Neuronal stem cell (in vitro differentiated cells): Measurements from ENCODE around the gene SLC9A8.
"Not testable (repeated sequence)": the region's sequence is repeated elsewhere in the genome, so short reads cannot be mapped to it uniquely, and the experiment has no call there.

ENCODE experiments used
- DNase-seq: peaks from one replicate; pipeline ENCODE4 v3.0.0-alpha.2; 2013; ENCODE audit warnings: low spot score
- H2AFZ ChIP-seq: one replicate; pipeline ENCODE4 v1.6.1; 2013; ENCODE audit warnings: mild to moderate bottlenecking, low read length, inconsistent platforms
- H2AK5ac ChIP-seq: 2 replicates; pipeline ENCODE4 v1.6.1; 2013; ENCODE audit warnings: low read depth, mild to moderate bottlenecking, inconsistent platforms, low read length, moderate library complexity, mixed read lengths
- H2BK120ac ChIP-seq: 2 replicates; pipeline ENCODE4 v1.6.1; 2013; ENCODE audit warnings: low read depth, mild to moderate bottlenecking, inconsistent platforms, low read length, moderate library complexity, mixed read lengths
- H2BK12ac ChIP-seq: one replicate; pipeline ENCODE4 v1.6.1; 2013; ENCODE audit warnings: low read length, inconsistent platforms
- H2BK15ac ChIP-seq: 2 replicates; pipeline ENCODE4 v1.6.1; 2013; ENCODE audit warnings: mild to moderate bottlenecking, low read length, inconsistent platforms, mixed read lengths
- H2BK5ac ChIP-seq: one replicate; pipeline ENCODE4 v1.6.1; 2013; ENCODE audit warnings: inconsistent platforms, mild to moderate bottlenecking, low read length, moderate library complexity
- H3K14ac ChIP-seq: one replicate; pipeline ENCODE4 v1.6.1; 2013; ENCODE audit warnings: low read length, inconsistent platforms
- H3K18ac ChIP-seq: 2 replicates; pipeline ENCODE4 v1.6.1; 2013; ENCODE audit warnings: low read length, inconsistent platforms
- H3K23ac ChIP-seq: 2 replicates; pipeline ENCODE4 v1.6.1; 2013; ENCODE audit warnings: low read depth, mild to moderate bottlenecking, mixed read lengths, low read length, inconsistent platforms; ENCODE audit not compliant: poor library complexity
- H3K27ac ChIP-seq: replicated peaks from 3 replicates; pipeline ENCODE4 v1.5.1; 2013; ENCODE audit warnings: low read length, inconsistent platforms
- H3K27me3 ChIP-seq, 3 experiments: 2 replicates each; pipeline ENCODE4 v1.6.1; 2013; ENCODE audit warnings: low read length in 3 of 3, mild to moderate bottlenecking in 2 of 3, inconsistent platforms in 1 of 3, low read depth in 1 of 3, mixed read lengths in 1 of 3, moderate library complexity in 1 of 3; ENCODE audit not compliant: control insufficient read depth in 3 of 3, insufficient read depth in 3 of 3
- H3K36me3 ChIP-seq, 2 donors: replicated peaks in 1 of 2; 2 replicates each; pipeline ENCODE4 v1.6.1; 2013; ENCODE audit warnings: low read length in 2 of 2; ENCODE audit not compliant: control insufficient read depth in 2 of 2, insufficient read depth in 2 of 2
- H3K4ac ChIP-seq: 2 replicates; pipeline ENCODE4 v1.6.1; 2013; ENCODE audit warnings: inconsistent platforms, mild to moderate bottlenecking, low read length, moderate library complexity
- H3K4me1 ChIP-seq, 2 donors: 1 replicate in 1 of 2; 2 replicates in 1 of 2; pipeline ENCODE4 v1.6.1; 2013; ENCODE audit warnings: low read length in 2 of 2, low read depth in 1 of 2; ENCODE audit not compliant: control insufficient read depth in 2 of 2, insufficient read depth in 1 of 2
- H3K4me2 ChIP-seq: one replicate; pipeline ENCODE4 v1.6.1; 2013; ENCODE audit warnings: mild to moderate bottlenecking, low read length, inconsistent platforms; ENCODE audit not compliant: insufficient read depth, poor library complexity, severe bottlenecking
- H3K4me3 ChIP-seq, 2 donors: 2 replicates each; pipeline ENCODE4 v1.5.1; 2013; ENCODE audit warnings: low read length in 2 of 2, mild to moderate bottlenecking in 2 of 2, inconsistent platforms in 1 of 2, moderate library complexity in 1 of 2
- H3K79me1 ChIP-seq: one replicate; pipeline ENCODE4 v1.6.1; 2013; ENCODE audit warnings: low read depth, mild to moderate bottlenecking, inconsistent platforms, low read length, moderate library complexity
- H3K9ac ChIP-seq: one replicate; pipeline ENCODE4 v1.6.1; 2013; ENCODE audit warnings: mild to moderate bottlenecking, low read depth, low read length, inconsistent platforms; ENCODE audit not compliant: poor library complexity
- H3K9me3 ChIP-seq, 2 donors: replicated peaks in 1 of 2; 2 replicates each; pipeline versions ENCODE3 to v1.6.1; 2013; ENCODE audit warnings: low read length in 2 of 2, mild to moderate bottlenecking in 2 of 2, inconsistent platforms in 1 of 2, low read depth in 1 of 2, mixed read lengths in 1 of 2, moderate library complexity in 1 of 2; ENCODE audit not compliant: control insufficient read depth in 2 of 2, insufficient read depth in 1 of 2
- H4K8ac ChIP-seq: one replicate; pipeline ENCODE4 v1.6.1; 2013; ENCODE audit warnings: low read depth, mild to moderate bottlenecking, inconsistent platforms, low read length, moderate library complexity
- H4K91ac ChIP-seq: one replicate; pipeline ENCODE4 v1.6.1; 2013; ENCODE audit warnings: low read length, low read depth, mild to moderate bottlenecking, inconsistent platforms; ENCODE audit not compliant: poor library complexity
- WGBS, 2 donors: extraction: QIAGEN DNeasy Blood & Tissue Kit; methylation state at CpG; one replicate each; pipeline ENCODE4 v1.1.7; 2013; ENCODE audit warnings: missing lambda C conversion rate in 2 of 2, mixed read lengths in 1 of 2; ENCODE audit not compliant: insufficient read length in 2 of 2, insufficient replicate concordance in 1 of 2; ENCODE audit errors: extremely low coverage in 2 of 2; 5-methylcytosine and 5-hydroxymethylcytosine counted together

The SLC9A8 gene

DNA sequence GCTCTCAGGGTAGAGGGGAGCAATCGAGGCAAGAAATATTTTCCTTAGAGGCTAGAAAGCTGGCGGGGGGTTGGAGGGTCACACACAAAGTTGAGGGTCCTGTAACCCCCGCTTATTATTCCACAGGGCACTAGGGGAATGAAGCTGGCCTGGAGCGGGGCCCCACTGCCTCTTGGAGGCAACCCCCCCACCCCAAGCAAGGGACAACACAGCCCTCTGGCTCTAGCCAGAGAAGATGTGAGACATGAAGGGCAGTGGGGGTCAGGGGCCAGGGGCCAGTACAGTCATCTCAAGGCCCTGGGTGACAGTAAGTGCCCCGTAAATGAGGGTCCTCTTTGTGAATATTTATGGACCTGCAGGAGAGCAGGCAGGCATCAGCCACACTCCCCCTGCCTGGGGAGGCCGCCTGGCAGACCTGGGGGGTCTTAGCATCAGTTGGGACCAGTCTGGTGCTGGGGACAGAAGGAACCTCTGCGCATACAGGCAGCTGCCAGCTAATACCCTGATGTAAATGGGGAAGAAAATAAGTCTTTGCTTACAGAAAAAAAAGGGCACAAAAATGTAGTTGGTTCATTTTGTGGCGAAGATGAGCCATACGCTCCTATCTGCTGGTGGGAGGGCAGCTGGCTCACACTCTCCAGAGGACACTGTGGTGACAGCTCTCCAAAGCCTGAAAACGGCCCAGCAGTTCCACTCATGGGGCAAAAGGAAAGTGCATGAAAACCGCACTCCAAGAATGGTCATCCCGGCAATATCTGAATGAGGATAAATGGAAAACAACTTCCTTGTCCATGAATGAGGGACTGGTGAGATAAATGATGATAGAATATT, 80.8 kb downstream of the SLC9A8 start:
- Histone ChIP-seq H3K14ac (no peak overlapping the region), H2AFZ (no peak overlapping the region), H3K36me3 (no peaks in the 10 kb centered on the region), H2BK15ac (peak overlapping the region; percentile 12), H2BK12ac (no peak overlapping the region), H3K79me1 (no peaks in the 10 kb centered on the region), H2BK120ac (no peak overlapping the region), H3K27ac (no peak overlapping the region), H3K9me3 (no peaks in the 10 kb centered on the region), H2AK5ac (no peak overlapping the region), H3K27me3 (no peaks in the 10 kb centered on the region), H3K9ac (no peak overlapping the region), H4K91ac (no peak overlapping the region), H3K4ac (no peak overlapping the region), H4K8ac (no peak overlapping the region), H3K4me2 (no peak overlapping the region), H3K18ac (no peak overlapping the region), H3K4me1 (peaks cover 12 to 36% of the 10 kb centered on the region in 2 donors), H3K23ac (no peak overlapping the region), H2BK5ac (no peak overlapping the region), H3K4me3 (no peak overlapping the region)
- DNase-seq: no peak
- no CpG with 5 or more reads among the region's 12 CpGs for WGBS, 2 donors

DNA sequence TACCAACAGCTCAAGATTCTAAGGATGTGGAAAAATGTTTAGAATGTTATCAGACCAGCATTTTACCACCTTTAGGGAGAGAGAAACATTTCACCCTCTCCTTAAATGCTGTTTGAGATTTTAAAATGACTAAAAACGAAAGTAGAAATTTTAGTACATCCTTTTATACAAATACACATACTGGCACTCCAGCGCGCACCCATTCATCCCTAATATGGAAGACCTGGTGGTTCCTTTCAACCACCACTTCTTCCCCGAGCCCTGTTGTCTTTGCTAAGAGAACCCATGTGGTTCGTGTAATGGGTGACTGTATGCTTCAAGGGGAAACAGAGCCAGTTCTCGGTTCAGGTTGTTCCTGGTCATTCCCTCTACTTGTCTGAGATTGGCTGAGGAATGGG, 81.4 kb downstream of the SLC9A8 start:
- H3K4me2 ChIP-seq: no peak overlapping the region
- H4K8ac ChIP-seq: no peak overlapping the region
- H4K91ac ChIP-seq: no peak overlapping the region
- H2BK120ac ChIP-seq: no peak overlapping the region
- no CpG with 5 or more reads among the region's 6 CpGs for WGBS, 2 donors
- H2AFZ ChIP-seq: no peak overlapping the region
- no peaks in the 10 kb centered on the region for H3K79me1 ChIP-seq
- DNase-seq: no peak
- no peak overlapping the region for H3K4me3 ChIP-seq
- peaks cover 9 to 31% of the 10 kb centered on the region in 2 donors for H3K4me1 ChIP-seq
- H3K23ac ChIP-seq: no peak overlapping the region
- H3K27me3 ChIP-seq: no peaks in the 10 kb centered on the region
- no peak overlapping the region for H2BK5ac ChIP-seq
- no peak overlapping the region for H3K9ac ChIP-seq
- no peak overlapping the region for H3K14ac ChIP-seq
- no peaks in the 10 kb centered on the region for H3K36me3 ChIP-seq
- no peak overlapping the region for H3K27ac ChIP-seq
- no peaks in the 10 kb centered on the region for H3K9me3 ChIP-seq
- no peak overlapping the region for H3K18ac ChIP-seq
- no peak overlapping the region for H2BK15ac ChIP-seq
- no peak overlapping the region for H2BK12ac ChIP-seq
- H2AK5ac ChIP-seq: no peak overlapping the region
- H3K4ac ChIP-seq: no peak overlapping the region

DNA sequence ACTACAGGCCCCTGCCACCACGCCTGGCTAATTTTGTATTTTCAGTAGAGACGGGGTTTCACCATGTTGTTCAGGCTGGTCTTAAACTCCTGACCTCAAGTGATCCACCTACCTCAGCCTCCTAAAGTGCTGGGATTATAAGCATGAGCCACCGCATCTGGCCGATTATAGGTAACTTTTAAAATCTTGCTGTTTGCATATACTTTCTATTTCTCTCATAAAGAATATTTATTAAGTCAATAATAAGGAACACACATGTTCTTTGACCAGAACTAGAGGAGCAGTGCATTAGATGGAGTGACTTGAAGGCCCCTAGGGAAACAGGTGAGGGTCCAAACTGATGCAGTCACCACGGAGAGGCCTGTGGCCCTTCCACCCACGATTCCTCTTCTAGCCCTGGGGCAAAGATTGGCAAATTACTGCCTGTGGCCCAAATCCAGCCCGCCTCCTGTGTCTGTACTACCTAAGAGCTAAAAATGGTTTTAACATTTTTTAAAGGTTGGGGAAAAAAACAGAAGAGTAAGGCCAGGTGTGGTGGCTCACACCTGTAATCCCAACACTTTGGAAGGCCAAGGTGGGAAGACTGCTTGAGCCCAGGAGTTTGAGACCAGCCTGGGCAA, 83.0 kb downstream of the SLC9A8 start:
- H3K36me3 ChIP-seq, H2BK12ac ChIP-seq, H2AFZ ChIP-seq, H3K4me3 ChIP-seq, H4K91ac ChIP-seq, H3K27ac ChIP-seq, H2BK5ac ChIP-seq, H3K4ac ChIP-seq, H2BK120ac ChIP-seq, H2AK5ac ChIP-seq, H3K27me3 ChIP-seq, H3K14ac ChIP-seq, H3K4me2 ChIP-seq, H2BK15ac ChIP-seq, H3K9me3 ChIP-seq, H4K8ac ChIP-seq, DNase-seq, H3K18ac ChIP-seq, H3K9ac ChIP-seq, H3K23ac ChIP-seq, H3K79me1 ChIP-seq: not testable (repeated sequence)
- peaks cover 9 to 28% of the 10 kb centered on the region in 2 donors for H3K4me1 ChIP-seq
- no CpG with 5 or more reads among the region's 7 CpGs for WGBS, 2 donors

DNA sequence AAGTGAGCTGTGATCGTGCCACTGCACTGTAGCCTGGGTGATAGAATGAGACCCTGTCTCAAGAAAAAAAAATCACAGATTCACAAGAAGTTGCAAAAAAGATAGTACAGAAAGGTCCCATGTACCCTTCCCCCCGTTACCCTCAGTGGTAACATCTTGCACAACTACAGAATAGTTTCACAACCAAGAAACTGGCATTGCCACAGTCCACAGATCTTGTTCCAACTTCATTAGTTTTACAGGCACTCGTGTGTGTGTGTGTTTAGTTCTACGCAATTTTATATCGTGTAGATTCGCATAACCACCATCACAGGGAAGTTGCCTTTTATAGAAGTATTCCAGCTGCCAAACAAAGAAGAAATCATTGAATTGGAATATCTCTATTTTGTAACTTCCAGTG, 83.6 kb downstream of the SLC9A8 start:
- no peak overlapping the region for H3K23ac ChIP-seq
- H3K9ac ChIP-seq: no peak overlapping the region
- no peaks in the 10 kb centered on the region for H3K27me3 ChIP-seq
- H3K9me3 ChIP-seq: no peaks in the 10 kb centered on the region
- no peaks in the 10 kb centered on the region for H3K79me1 ChIP-seq
- H3K27ac ChIP-seq: no peak overlapping the region
- H2BK120ac ChIP-seq: no peak overlapping the region
- H3K4me1 ChIP-seq: peaks cover 5 to 22% of the 10 kb centered on the region in 2 donors
- H2BK5ac ChIP-seq: no peak overlapping the region
- H4K91ac ChIP-seq: no peak overlapping the region
- no peak overlapping the region for H4K8ac ChIP-seq
- no CpG with 5 or more reads among the region's 6 CpGs for WGBS, 2 donors
- DNase-seq: no peak
- no peak overlapping the region for H3K4me3 ChIP-seq
- no peak overlapping the region for H3K18ac ChIP-seq
- no peak overlapping the region for H2AK5ac ChIP-seq
- H2BK15ac ChIP-seq: no peak overlapping the region
- no peak overlapping the region for H2AFZ ChIP-seq
- no peak overlapping the region for H3K14ac ChIP-seq
- H2BK12ac ChIP-seq: no peak overlapping the region
- H3K4me2 ChIP-seq: no peak overlapping the region
- H3K4ac ChIP-seq: no peak overlapping the region
- H3K36me3 ChIP-seq: no peaks in the 10 kb centered on the region
